HepG2 (cell line): ENCODE measurements around the gene IQCN. TPM values are rescaled to one million over a fixed set of nuclear protein-coding genes. Genes with fewer than 3 reads are reported as not detected.

Source experiments
- AGO2 ChIP-seq: fragments of 200-400 bp; formaldehyde crosslinking; optimal IDR thresholded peaks from 2 replicates; pipeline ENCODE3; 2017; ENCODE audit warnings: mild to moderate bottlenecking, low read depth, low read length, moderate library complexity
- BRD4 ChIP-seq: sonication (generic); formaldehyde crosslinking; IDR thresholded peaks from 2 replicates; pipeline ENCODE4 v1.4.0; 2020; ENCODE audit warnings: missing genetic modification reagents
- DNMT1 ChIP-seq: sonication (generic); formaldehyde crosslinking; IDR thresholded peaks from 2 replicates; pipeline ENCODE4 v1.5.1; 2020; ENCODE audit warnings: mild to moderate bottlenecking, missing genetic modification reagents
- FOXP4 ChIP-seq: sonication (generic); formaldehyde crosslinking; IDR thresholded peaks from 2 replicates; pipeline ENCODE4 v1.4.0; 2020; ENCODE audit warnings: missing genetic modification reagents
- GABPA ChIP-seq, 2 experiments: IDR thresholded peaks; 2 replicates each; pipeline ENCODE4 v1.6.1; 2011 to 2016; ENCODE audit warnings: low read depth in 2 of 2, low read length in 1 of 2, missing biosample characterization in 1 of 2, missing genetic modification characterization in 1 of 2
- HMGA1 ChIP-seq: sonication (generic); formaldehyde crosslinking; conservative IDR thresholded peaks from 2 replicates; pipeline ENCODE4 v1.4.0; 2020; ENCODE audit warnings: missing genetic modification reagents
- NCOA5 ChIP-seq: sonication (generic); formaldehyde crosslinking; IDR thresholded peaks from 2 replicates; pipeline ENCODE4 v1.4.0; 2020; ENCODE audit warnings: missing genetic modification reagents
- PHF20 ChIP-seq: sonication (generic); formaldehyde crosslinking; IDR thresholded peaks from 2 replicates; pipeline ENCODE4 v1.5.0; 2020; ENCODE audit warnings: mild to moderate bottlenecking, missing genetic modification reagents
- PRDM10 ChIP-seq: sonication (generic); formaldehyde crosslinking; IDR thresholded peaks from 2 replicates; pipeline ENCODE4 v1.4.0; 2020; ENCODE audit warnings: low read depth, missing genetic modification reagents
- RARG ChIP-seq: sonication (generic); formaldehyde crosslinking; IDR thresholded peaks from 2 replicates; pipeline ENCODE4 v1.4.0; 2020; ENCODE audit warnings: low read depth, mild to moderate bottlenecking, missing genetic modification reagents
- SIN3B ChIP-seq: fragments of 150-350 bp; IDR thresholded peaks from 2 replicates; pipeline ENCODE4 v1.6.1; 2014; ENCODE audit warnings: low read length
- SKI ChIP-seq: fragments of 450-650 bp; IDR thresholded peaks from one replicate; pipeline ENCODE4 v1.6.1; 2018; ENCODE audit warnings: mild to moderate bottlenecking; ENCODE audit not compliant: partially characterized antibody
- THAP7 ChIP-seq: sonication (generic); formaldehyde crosslinking; IDR thresholded peaks from 2 replicates; pipeline ENCODE4 v1.8.1; 2023; ENCODE audit warnings: mild to moderate bottlenecking, missing genetic modification reagents
- ZBTB4 ChIP-seq: sonication (generic); formaldehyde crosslinking; IDR thresholded peaks from 2 replicates; pipeline ENCODE4 v1.4.0; 2020; ENCODE audit warnings: missing genetic modification reagents, mild to moderate bottlenecking, borderline replicate concordance
- ZBTB42 ChIP-seq: sonication (generic); formaldehyde crosslinking; IDR thresholded peaks from 2 replicates; pipeline ENCODE4 v1.5.0; 2020; ENCODE audit warnings: mild to moderate bottlenecking, missing genetic modification reagents
- ZNF124 ChIP-seq: sonication (generic); formaldehyde crosslinking; IDR thresholded peaks from 2 replicates; pipeline ENCODE4 v1.4.0; 2020; ENCODE audit warnings: missing genetic modification reagents
- ZNF432 ChIP-seq: sonication (generic); formaldehyde crosslinking; IDR thresholded peaks from 2 replicates; pipeline ENCODE4 v1.5.0; 2020; ENCODE audit warnings: missing genetic modification reagents, mild to moderate bottlenecking, borderline replicate concordance
- ZNF598 ChIP-seq: sonication (generic); formaldehyde crosslinking; IDR thresholded peaks from 2 replicates; pipeline ENCODE4 v1.5.1; 2020; ENCODE audit warnings: mild to moderate bottlenecking, missing genetic modification reagents, borderline replicate concordance
- ZNF775 ChIP-seq: sonication (generic); formaldehyde crosslinking; IDR thresholded peaks from 2 replicates; pipeline ENCODE4 v1.4.0; 2020; ENCODE audit warnings: missing genetic modification reagents, mild to moderate bottlenecking, moderate library complexity, borderline replicate concordance
- polyA plus RNA-seq, 8 experiments: library from polyadenylated mRNA; depleted of rRNA in 3 of 8; stranded (reverse) in 7 of 8; unstranded in 1 of 8; fragments of >200 nt; fragmentation: Illumina TruSeq in 4 of 8; extraction: Trizol in 4 of 8; gene quantifications; 2 replicates each; pipeline versions ENCODE4 v1.2.1 to v1.2.3, GENCODE V29; 2011 to 2016; ENCODE audit warnings: low read depth in 4 of 8, missing spikeins in 1 of 8, mixed read lengths in 1 of 8; ENCODE audit not compliant: insufficient read depth in 1 of 8
- total RNA-seq, 5 experiments: library from RNA; depleted of rRNA; stranded (reverse); fragments of >200 nt; fragmentation: Illumina TruSeq; extraction: Trizol; gene quantifications; 2 replicates each; pipeline ENCODE4 v1.2.3, GENCODE V29; 2016; ENCODE audit warnings: low read depth in 1 of 5

The IQCN gene
- total and polyA plus RNA-seq, 2 of the 13 experiments (the other 11 are each of a cell fraction or from before 2014, with no cell fraction given): 0.04 to 0.18 TPM

GRCh38 chr19:18280247-18281081, 6.2 kb upstream of the IQCN start (continued):
- TF ChIP-seq ZNF775 (CRISPR knock-in tag) (no peak), BRD4 (CRISPR knock-in tag) (peak; percentile 78; the same call in 1 of the 2 replicates), AGO2 (peak; percentile 96), HMGA1 (no peak), RARG (CRISPR knock-in tag) (no peak), SKI (no peak), THAP7 (CRISPR knock-in tag) (no peak), ZBTB4 (no peak), SIN3B (no peak), ZNF598 (CRISPR knock-in tag) (no peak), PRDM10 (CRISPR knock-in tag) (no peak), NCOA5 (CRISPR knock-in tag) (peak; percentile 79; the same call in 1 of the 2 replicates), FOXP4 (CRISPR knock-in tag) (peak; percentile 35; the same call in 1 of the 2 replicates), ZNF124 (CRISPR knock-in tag) (0 out of 2 replicates have a peak, but pooled peaks have one; percentile 32), ZNF432 (CRISPR knock-in tag) (no peak), DNMT1 (CRISPR knock-in tag) (no peak), PHF20 (CRISPR knock-in tag) (no peak), GABPA (IDR thresholded peaks at IDR 0.05; ENCODE audit: low read depth, low read length) (no peak), GABPA (CRISPR knock-in tag; IDR thresholded peaks at IDR 0.05; ENCODE audit: low read depth) (no peak), ZBTB42 (no peak)
